Astrocyte (in vitro differentiated cells and primary cell): ENCODE measurements around the gene METTL25B. TPM values are rescaled to one million over a fixed set of nuclear protein-coding genes. Genes with fewer than 3 reads are reported as not detected.

Experiments
- DNase-seq: peaks from one replicate; pipeline ENCODE4 v3.0.0-alpha.2; 2010; ENCODE audit warnings: low read depth
- FAIRE-seq: peaks from 2 replicates; lab custom pipeline; 2011; peaks lifted over from hg19 to GRCh38; lab: Jason Lieb, UNC
- H2AFZ ChIP-seq: 2 replicates; pipeline ENCODE4 v1.6.0; 2012; ENCODE audit warnings: low read depth, low read length, inconsistent platforms
- H3K27ac ChIP-seq: 2 replicates; pipeline ENCODE4 v1.5.1; 2011; ENCODE audit warnings: low read depth, low read length, inconsistent platforms
- H3K27me3 ChIP-seq: 2 replicates; pipeline ENCODE4 v1.6.0; 2011; ENCODE audit warnings: low read length, inconsistent platforms; ENCODE audit not compliant: insufficient read depth
- H3K36me3 ChIP-seq: 2 replicates; pipeline ENCODE4 v1.5.1; 2011; ENCODE audit warnings: low read length, inconsistent platforms; ENCODE audit not compliant: insufficient read depth
- H3K4me1 ChIP-seq: 2 replicates; pipeline ENCODE4 v1.5.1; 2011; ENCODE audit warnings: low read length, inconsistent platforms; ENCODE audit not compliant: insufficient read depth
- H3K4me2 ChIP-seq: 2 replicates; pipeline ENCODE4 v1.6.0; 2012; ENCODE audit warnings: low read length, inconsistent platforms
- H3K4me3 ChIP-seq: 2 replicates; pipeline ENCODE4 v1.5.1; 2011; ENCODE audit warnings: low read depth, mild to moderate bottlenecking, low read length, inconsistent platforms; ENCODE audit not compliant: insufficient read depth
- H3K79me2 ChIP-seq: 2 replicates; pipeline ENCODE4 v1.6.0; 2012; ENCODE audit warnings: mild to moderate bottlenecking, low read length, inconsistent platforms; ENCODE audit not compliant: insufficient read depth
- H3K9ac ChIP-seq: 2 replicates; pipeline ENCODE4 v1.6.0; 2012; ENCODE audit warnings: mild to moderate bottlenecking, low read length, inconsistent platforms
- H3K9me3 ChIP-seq: 2 replicates; pipeline ENCODE4 v1.5.1; 2012; ENCODE audit warnings: low read depth, mild to moderate bottlenecking, low read length, inconsistent platforms; ENCODE audit not compliant: insufficient read depth
- H4K20me1 ChIP-seq: 2 replicates; pipeline ENCODE4 v1.6.0; 2012; ENCODE audit warnings: low read length, inconsistent platforms; ENCODE audit not compliant: insufficient read depth
- H3K27ac Mint-ChIP-seq: one replicate; pipeline ENCODE4 v1.8.0; 2021; ENCODE audit warnings: mild to moderate bottlenecking, mixed read lengths; ENCODE audit not compliant: unreplicated experiment
- H3K27me3 Mint-ChIP-seq: one replicate; pipeline ENCODE4 v1.8.0; 2021; ENCODE audit warnings: low read depth, mixed read lengths; ENCODE audit not compliant: unreplicated experiment
- H3K36me3 Mint-ChIP-seq: one replicate; pipeline ENCODE4 v1.8.0; 2021; ENCODE audit warnings: low read depth, mixed read lengths; ENCODE audit not compliant: unreplicated experiment
- H3K4me1 Mint-ChIP-seq: one replicate; pipeline ENCODE4 v1.8.0; 2021; ENCODE audit warnings: low read depth, mixed read lengths; ENCODE audit not compliant: unreplicated experiment
- H3K4me3 Mint-ChIP-seq: one replicate; pipeline ENCODE4 v1.8.0; 2021; ENCODE audit warnings: mild to moderate bottlenecking, moderate library complexity, mixed read lengths; ENCODE audit not compliant: unreplicated experiment
- H3K9me3 Mint-ChIP-seq: one replicate; pipeline ENCODE4 v1.8.0; 2021; ENCODE audit warnings: mild to moderate bottlenecking, mixed read lengths; ENCODE audit not compliant: unreplicated experiment
- EZH2 ChIP-seq: IDR thresholded peaks from 2 replicates; pipeline ENCODE4 v1.6.1; 2012; ENCODE audit warnings: mild to moderate bottlenecking, low read length, inconsistent platforms; ENCODE audit not compliant: insufficient read depth
- total RNA-seq: library from RNA; stranded (reverse); gene quantifications from 2 replicates; pipeline ENCODE4 v1.2.1, GENCODE V29; 2021
- TF ChIP-seq, protein P1 (sequence below): IDR thresholded peaks from 2 replicates; pipeline ENCODE4 v1.5.1; 2011; ENCODE audit warnings: low read depth, mild to moderate bottlenecking, inconsistent platforms, low read length, moderate library complexity; ENCODE audit not compliant: insufficient read depth

The METTL25B gene
- total RNA-seq, 1 donor from 2014 or later = 9.9 TPM

DNA sequence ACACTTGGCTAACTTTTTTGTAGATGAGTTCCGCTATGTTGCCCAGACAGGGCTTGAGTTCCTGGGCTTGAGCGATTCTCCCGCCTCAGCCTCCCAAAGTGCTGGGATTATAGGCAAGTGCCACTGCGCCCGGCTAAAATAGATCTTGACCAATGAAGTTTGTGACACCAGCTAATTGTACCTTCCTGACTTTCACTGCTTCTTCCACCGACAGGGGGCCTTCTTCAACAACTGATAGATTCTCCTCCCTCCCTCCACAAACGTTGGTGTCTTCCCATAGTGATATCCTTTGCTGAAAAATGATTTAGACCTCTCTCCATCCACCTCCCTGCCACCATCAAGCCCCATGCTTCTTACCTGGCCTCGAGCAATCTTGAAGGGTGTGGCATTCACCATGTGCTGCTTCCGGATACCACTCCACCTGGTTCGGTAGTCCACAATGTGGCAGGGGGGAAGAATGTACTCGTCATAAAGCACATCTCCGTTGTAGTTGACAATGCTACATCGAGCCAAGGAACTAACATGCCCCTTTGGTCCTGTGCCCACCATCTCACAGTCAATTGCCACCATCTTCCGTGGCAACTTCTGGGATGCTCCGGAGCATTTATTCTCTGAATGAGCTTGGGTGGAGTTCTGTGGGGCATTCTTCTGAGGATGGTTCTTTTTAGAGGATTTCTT lies 1.6 kb upstream of the METTL25B start:
- DNase-seq (peak; percentile 31), FAIRE-seq (no peak)
- Histone ChIP-seq H3K79me2 (peaks cover 68% of the 10 kb centered on the region), H3K9ac (peak overlapping the region; percentile 97), H3K27me3 (no peaks in the 10 kb centered on the region), H3K4me3 (peak overlapping the region; percentile 100), H4K20me1 (peaks cover 55% of the 10 kb centered on the region), H3K4me1 (peaks cover 31% of the 10 kb centered on the region), H3K36me3 (peaks cover 14% of the 10 kb centered on the region), H3K4me2 (peak overlapping the region; percentile 95), H3K27ac (no peak overlapping the region), H3K9me3 (no peaks in the 10 kb centered on the region), H2AFZ (no peak overlapping the region)
- Mint-ChIP-seq H3K4me1 (peaks cover 4% of the 10 kb centered on the region), H3K27ac (peak overlapping the region; percentile 22), H3K4me3 (no peak overlapping the region), H3K9me3 (no peaks in the 10 kb centered on the region), H3K36me3 (peaks cover 12% of the 10 kb centered on the region), H3K27me3 (no peaks in the 10 kb centered on the region)
- TF ChIP-seq, protein P1, sequence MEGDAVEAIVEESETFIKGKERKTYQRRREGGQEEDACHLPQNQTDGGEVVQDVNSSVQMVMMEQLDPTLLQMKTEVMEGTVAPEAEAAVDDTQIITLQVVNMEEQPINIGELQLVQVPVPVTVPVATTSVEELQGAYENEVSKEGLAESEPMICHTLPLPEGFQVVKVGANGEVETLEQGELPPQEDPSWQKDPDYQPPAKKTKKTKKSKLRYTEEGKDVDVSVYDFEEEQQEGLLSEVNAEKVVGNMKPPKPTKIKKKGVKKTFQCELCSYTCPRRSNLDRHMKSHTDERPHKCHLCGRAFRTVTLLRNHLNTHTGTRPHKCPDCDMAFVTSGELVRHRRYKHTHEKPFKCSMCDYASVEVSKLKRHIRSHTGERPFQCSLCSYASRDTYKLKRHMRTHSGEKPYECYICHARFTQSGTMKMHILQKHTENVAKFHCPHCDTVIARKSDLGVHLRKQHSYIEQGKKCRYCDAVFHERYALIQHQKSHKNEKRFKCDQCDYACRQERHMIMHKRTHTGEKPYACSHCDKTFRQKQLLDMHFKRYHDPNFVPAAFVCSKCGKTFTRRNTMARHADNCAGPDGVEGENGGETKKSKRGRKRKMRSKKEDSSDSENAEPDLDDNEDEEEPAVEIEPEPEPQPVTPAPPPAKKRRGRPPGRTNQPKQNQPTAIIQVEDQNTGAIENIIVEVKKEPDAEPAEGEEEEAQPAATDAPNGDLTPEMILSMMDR = peak; percentile 55
- no peak for TF ChIP-seq EZH2

DNA sequence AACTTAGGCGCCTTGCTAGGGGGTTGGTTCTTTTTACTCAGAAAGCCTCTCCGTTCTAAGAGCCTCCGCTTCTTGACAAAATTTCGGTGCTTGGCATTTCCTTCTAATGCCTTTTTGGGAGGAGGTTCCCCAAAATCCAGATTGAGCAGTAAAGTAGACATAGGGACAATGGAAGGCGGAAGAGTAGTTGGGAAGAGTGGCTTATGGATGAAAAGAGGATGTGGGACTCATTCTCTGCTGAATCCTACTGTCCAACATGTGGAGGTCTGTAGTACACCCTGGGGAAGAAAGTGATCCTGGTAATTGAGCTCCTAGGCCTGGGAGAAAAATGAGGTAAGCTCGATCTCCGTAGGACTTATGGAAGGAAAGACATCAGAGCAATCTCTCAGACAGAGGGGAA lies 777 bp upstream of the METTL25B start:
- Mint-ChIP-seq H3K27me3 (no peaks in the 10 kb centered on the region), H3K27ac (peak overlapping the region; percentile 97), H3K4me1 (peaks cover 4% of the 10 kb centered on the region), H3K4me3 (no peak overlapping the region), H3K36me3 (peaks cover 12% of the 10 kb centered on the region), H3K9me3 (no peaks in the 10 kb centered on the region)
- peaks cover 14% of the 10 kb centered on the region for H3K36me3 ChIP-seq
- peaks cover 52% of the 10 kb centered on the region for H4K20me1 ChIP-seq
- peak overlapping the region; percentile 97 for H3K9ac ChIP-seq
- no peaks in the 10 kb centered on the region for H3K27me3 ChIP-seq
- DNase-seq = no peak
- H3K4me3 ChIP-seq = peak overlapping the region; percentile 100
- peaks cover 31% of the 10 kb centered on the region for H3K4me1 ChIP-seq
- H2AFZ ChIP-seq = no peak overlapping the region
- H3K79me2 ChIP-seq = peaks cover 68% of the 10 kb centered on the region
- H3K9me3 ChIP-seq = no peaks in the 10 kb centered on the region
- FAIRE-seq = no peak
- H3K4me2 ChIP-seq = peak overlapping the region; percentile 95
- TF ChIP-seq, protein P1 = no peak
- TF ChIP-seq EZH2 = no peak
- peak overlapping the region; percentile 98 for H3K27ac ChIP-seq
